ENCODE results near the gene MATN3. TPM values are rescaled to one million over a fixed set of nuclear protein-coding genes. Genes with fewer than 3 reads are reported as not detected.

Gene MATN3
- total and polyA plus RNA-seq, 3 donors from 2014 or later, result 1.9 to 2.7 (median 2.1) TPM

DNA sequence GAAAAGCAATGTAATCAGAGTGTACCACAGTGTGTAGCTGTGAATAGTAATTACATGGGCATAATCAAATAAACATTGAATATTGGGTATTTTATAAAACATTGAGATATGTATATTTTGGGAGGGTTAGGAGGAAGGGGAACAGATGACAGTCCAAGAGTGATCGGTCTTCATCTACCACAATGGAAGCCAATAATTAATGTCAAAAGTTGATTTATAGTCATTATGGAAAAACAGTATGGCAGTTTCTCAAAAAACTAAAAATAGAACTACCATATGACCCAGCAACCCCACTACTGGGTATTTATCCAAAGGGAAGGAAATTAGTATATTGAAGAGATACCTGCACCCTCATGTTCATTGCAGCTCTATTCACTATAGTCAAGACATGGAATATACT, 44.8 kb upstream of the MATN3 start:
- no peak for DNase-seq
- Histone ChIP-seq H3K4me3 (no peak overlapping the region), H3K27ac (no peak overlapping the region), H3K9me3 (no peaks in the 10 kb centered on the region), H3K4me1 (peaks cover 9% of the 10 kb centered on the region), H3K36me3 (ENCODE audit: low read depth, missing control alignments) (no peaks in the 10 kb centered on the region), H3K27me3 (no peaks in the 10 kb centered on the region)
- intact Hi-C loops (cut with DNase I; ENCODE audit: low total_unique reads), result no loop called here
- 83 to 98% methylated on average over 1 of the region's 1 CpG for WGBS, 2 donors
- TF ChIP-seq, protein P1, sequence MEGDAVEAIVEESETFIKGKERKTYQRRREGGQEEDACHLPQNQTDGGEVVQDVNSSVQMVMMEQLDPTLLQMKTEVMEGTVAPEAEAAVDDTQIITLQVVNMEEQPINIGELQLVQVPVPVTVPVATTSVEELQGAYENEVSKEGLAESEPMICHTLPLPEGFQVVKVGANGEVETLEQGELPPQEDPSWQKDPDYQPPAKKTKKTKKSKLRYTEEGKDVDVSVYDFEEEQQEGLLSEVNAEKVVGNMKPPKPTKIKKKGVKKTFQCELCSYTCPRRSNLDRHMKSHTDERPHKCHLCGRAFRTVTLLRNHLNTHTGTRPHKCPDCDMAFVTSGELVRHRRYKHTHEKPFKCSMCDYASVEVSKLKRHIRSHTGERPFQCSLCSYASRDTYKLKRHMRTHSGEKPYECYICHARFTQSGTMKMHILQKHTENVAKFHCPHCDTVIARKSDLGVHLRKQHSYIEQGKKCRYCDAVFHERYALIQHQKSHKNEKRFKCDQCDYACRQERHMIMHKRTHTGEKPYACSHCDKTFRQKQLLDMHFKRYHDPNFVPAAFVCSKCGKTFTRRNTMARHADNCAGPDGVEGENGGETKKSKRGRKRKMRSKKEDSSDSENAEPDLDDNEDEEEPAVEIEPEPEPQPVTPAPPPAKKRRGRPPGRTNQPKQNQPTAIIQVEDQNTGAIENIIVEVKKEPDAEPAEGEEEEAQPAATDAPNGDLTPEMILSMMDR (IDR thresholded peaks at IDR 0.05), result no peak
- TF ChIP-seq POLR2A (IDR thresholded peaks at IDR 0.05), result no peak

DNA sequence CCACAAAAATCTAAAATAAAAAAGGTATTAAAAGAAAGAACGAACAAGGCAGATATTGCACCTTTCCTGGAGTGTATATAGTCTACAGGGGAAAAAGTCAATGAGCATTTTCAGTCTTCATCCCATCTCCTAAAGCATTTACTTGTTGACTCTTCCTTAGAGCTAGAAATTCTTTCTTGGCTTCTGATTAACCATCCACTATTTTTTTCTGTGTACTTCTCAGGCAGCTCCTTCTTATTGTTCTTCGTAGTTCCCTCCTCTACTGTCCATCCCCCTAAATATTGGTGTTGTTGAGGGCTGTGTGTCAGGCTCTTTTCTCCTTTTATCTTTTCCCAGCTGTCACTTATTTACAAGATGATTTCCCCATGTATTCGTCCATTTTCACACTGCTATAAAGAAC, 42.5 kb upstream of the MATN3 start:
- H3K27ac ChIP-seq, result no peak overlapping the region
- intact Hi-C loops (cut with DNase I; ENCODE audit: low total_unique reads), result no loop called here
- no peak overlapping the region for H3K4me3 ChIP-seq
- H3K36me3 ChIP-seq (ENCODE audit: low read depth, missing control alignments), result no peaks in the 10 kb centered on the region
- WGBS, 2 donors, result 91 to 96% methylated on average over 3 of the region's 3 CpGs
- H3K9me3 ChIP-seq, result no peaks in the 10 kb centered on the region
- TF ChIP-seq, protein P1 (IDR thresholded peaks at IDR 0.05), result no peak
- TF ChIP-seq POLR2A (IDR thresholded peaks at IDR 0.05), result no peak
- DNase-seq, result no peak
- peaks cover 10% of the 10 kb centered on the region for H3K4me1 ChIP-seq
- no peaks in the 10 kb centered on the region for H3K27me3 ChIP-seq

GRCh38 chr2:20054119-20054518, 41.7 kb upstream of the MATN3 start:
- no peak overlapping the region for H3K27ac ChIP-seq
- 83 to 93% methylated on average over 2 to 6 of the region's 6 CpGs for WGBS, 2 donors
- no peaks in the 10 kb centered on the region for H3K27me3 ChIP-seq
- no peaks in the 10 kb centered on the region for H3K36me3 ChIP-seq (ENCODE audit: low read depth, missing control alignments)
- H3K4me3 ChIP-seq, result no peak overlapping the region
- no peak for DNase-seq
- TF ChIP-seq, protein P1 (IDR thresholded peaks at IDR 0.05), result no peak
- no peak for TF ChIP-seq POLR2A (IDR thresholded peaks at IDR 0.05)
- H3K4me1 ChIP-seq, result peaks cover 13% of the 10 kb centered on the region
- no peaks in the 10 kb centered on the region for H3K9me3 ChIP-seq
- intact Hi-C loops (cut with DNase I; ENCODE audit: low total_unique reads), result no loop called here

DNA sequence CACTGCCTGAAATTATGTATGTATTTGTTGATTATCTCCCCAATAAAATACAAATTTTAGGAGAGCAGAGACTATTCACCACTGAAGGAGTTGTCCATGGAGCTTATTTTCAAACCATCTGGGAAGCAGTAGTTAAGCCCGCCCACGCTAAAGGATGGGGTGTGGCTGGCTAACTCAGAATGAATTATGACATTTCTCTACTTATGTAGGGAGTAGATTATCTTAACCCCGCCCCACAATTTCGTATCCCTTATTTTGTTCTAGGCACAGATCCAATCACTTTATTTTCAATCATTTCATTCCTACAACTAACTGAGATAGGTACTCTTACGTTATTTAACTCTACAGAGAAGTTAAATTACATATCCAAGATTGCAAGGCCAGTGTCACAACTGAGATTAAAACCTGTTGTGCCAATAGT, 40.4 kb upstream of the MATN3 start:
- intact Hi-C loops (cut with DNase I; ENCODE audit: low total_unique reads), result no loop called here
- WGBS, 2 donors, result 5 to 7% methylated on average over 5 of the region's 5 CpGs
- H3K4me1 ChIP-seq, result peaks cover 21% of the 10 kb centered on the region

More for the DNA sequence above, 40.4 kb upstream of the MATN3 start:
- H3K36me3 ChIP-seq (ENCODE audit: low read depth, missing control alignments), result no peaks in the 10 kb centered on the region
- H3K27me3 ChIP-seq, result no peaks in the 10 kb centered on the region
- peak overlapping the region; percentile 96 to 98 for H3K27ac ChIP-seq
- DNase-seq, result peak; percentile 84
- H3K9me3 ChIP-seq, result no peaks in the 10 kb centered on the region
- TF ChIP-seq, protein P1 (IDR thresholded peaks at IDR 0.05), result no peak
- TF ChIP-seq POLR2A (IDR thresholded peaks at IDR 0.05), result no peak
- peak overlapping the region; percentile 80 to 94 for H3K4me3 ChIP-seq

Data from testis (tissue), 3 donors.